ENCODE data around the gene EML1.
"Not testable (repeated sequence)": the region's sequence is repeated elsewhere in the genome, so short reads cannot be mapped to it uniquely, and the experiment has no call there.

The EML1 gene

GRCh38 chr14:99945732-99946651, 152.8 kb downstream of the EML1 start:
- DNase-seq: no peak

GRCh38 chr14:99946652-99947489, 153.7 kb downstream of the EML1 start:
- peak; percentile 21 for DNase-seq

- no peak for DNase-seq
These were observed 154.5 kb downstream of the EML1 start for GRCh38 chr14:99947695-99948094.

GRCh38 chr14:99949011-99949732, 156.0 kb downstream of the EML1 start:
- not testable (repeated sequence) for DNase-seq

GRCh38 chr14:99950181-99950580, 157.0 kb downstream of the EML1 start:
- no peak for DNase-seq

- DNase-seq: no peak
These were observed 157.9 kb downstream of the EML1 start for GRCh38 chr14:99951085-99951484.

GRCh38 chr14:99952039-99952438, 158.8 kb downstream of the EML1 start:
- no peak for DNase-seq

- no peak for DNase-seq
These were observed 159.2 kb downstream of the EML1 start for GRCh38 chr14:99952453-99952852.

GRCh38 chr14:99955826-99956455, 162.7 kb downstream of the EML1 start:
- no peak for DNase-seq

- DNase-seq: no peak
These were observed 165.2 kb downstream of the EML1 start for GRCh38 chr14:99958380-99958779.

GRCh38 chr14:99961826-99962518, 168.8 kb downstream of the EML1 start:
- DNase-seq: no peak

GRCh38 chr14:99964979-99965378, 171.8 kb downstream of the EML1 start:
- DNase-seq: no peak

- no peak for DNase-seq
These were observed 173.0 kb downstream of the EML1 start for GRCh38 chr14:99966037-99966835.

GRCh38 chr14:99966912-99967311, 173.7 kb downstream of the EML1 start:
- DNase-seq: no peak

GRCh38 chr14:99968191-99968920, 175.1 kb downstream of the EML1 start:
- no peak for DNase-seq

- no peak for DNase-seq
These were observed 175.7 kb downstream of the EML1 start for GRCh38 chr14:99968941-99969340.

GRCh38 chr14:99969673-99970322, 176.6 kb downstream of the EML1 start:
- DNase-seq: no peak

- peak; percentile 75 for DNase-seq
These were observed 178.1 kb downstream of the EML1 start for GRCh38 chr14:99971087-99971940.
